K562 (cell line): ENCODE measurements around the gene SKAP1. TPM values are rescaled to one million over a fixed set of nuclear protein-coding genes. Genes with fewer than 3 reads are reported as not detected.

ENCODE experiments used
- ERF ChIP-seq: fragments of 450-650 bp; formaldehyde crosslinking; IDR thresholded peaks from 2 replicates; pipeline ENCODE4 v1.4.0; 2020; ENCODE audit warnings: mild to moderate bottlenecking, mixed read lengths
- KDM5B ChIP-seq: fragments of 200-600 bp; sonication (generic); IDR thresholded peaks from 2 replicates; pipeline ENCODE4 v1.6.1; 2012; ENCODE audit warnings: low read depth, mild to moderate bottlenecking, moderate library complexity, low read length, control low read depth, inconsistent platforms; ENCODE audit not compliant: insufficient replicate concordance
- POLR2H ChIP-seq: IDR thresholded peaks from 2 replicates; pipeline ENCODE4 v1.6.1; 2016; ENCODE audit warnings: missing genetic modification characterization, low read depth, mild to moderate bottlenecking, control low read depth, missing compliant biosample characterization, moderate library complexity
- POU5F1 ChIP-seq: fragments of 150-350 bp; IDR thresholded peaks from 2 replicates; pipeline ENCODE4 v1.6.1; 2014; ENCODE audit warnings: borderline replicate concordance, low read length, low read depth, mild to moderate bottlenecking; ENCODE audit not compliant: partially characterized antibody
- RHOXF2B ChIP-seq: fragments of 250-450 bp; sonication (Bioruptor Pico); conservative IDR thresholded peaks from 2 replicates; pipeline ENCODE4 v1.5.1; 2021
- SMARCE1 ChIP-seq: fragments of 450-650 bp; IDR thresholded peaks from 2 replicates; pipeline ENCODE4 v1.7.1; 2016; ENCODE audit warnings: mild to moderate bottlenecking
- SREBF1 ChIP-seq: fragments of 150-350 bp; IDR thresholded peaks from 2 replicates; pipeline ENCODE4 v1.6.1; 2014; ENCODE audit warnings: antibody characterized with exemption, low read depth, low read length, borderline replicate concordance
- SREBF2 ChIP-seq: sonication (generic); formaldehyde crosslinking; IDR thresholded peaks from 2 replicates; pipeline ENCODE4 v1.4.0; 2020; ENCODE audit warnings: mild to moderate bottlenecking, missing genetic modification reagents
- ZBTB49 ChIP-seq: sonication (generic); formaldehyde crosslinking; IDR thresholded peaks from 2 replicates; pipeline ENCODE4 v1.8.0; 2022; ENCODE audit warnings: missing genetic modification reagents, mild to moderate bottlenecking, borderline replicate concordance
- polyA plus RNA-seq, 8 experiments: library from polyadenylated mRNA; depleted of rRNA in 4 of 8; stranded (reverse) in 5 of 8; unstranded in 3 of 8; fragments of >200 nt; fragmentation: Nextera tagmentation in 2 of 8; fragmentation: Illumina TruSeq in 1 of 8; extraction: Ambion mirVana in 2 of 8; extraction: Trizol in 1 of 8; gene quantifications; 2 replicates each; pipeline versions ENCODE4 v1.2.1 to v1.2.3, GENCODE V29; 2011 to 2014; ENCODE audit warnings: inconsistent platforms in 1 of 8, missing spikeins in 1 of 8
- total RNA-seq, 7 experiments: library from RNA; depleted of rRNA in 6 of 7; stranded (reverse); fragments of >200 nt in 6 of 7; fragmentation: Illumina TruSeq in 2 of 7; extraction: Trizol in 2 of 7; gene quantifications; 2 replicates each; pipeline versions ENCODE4 v1.2.1 to v1.2.3, GENCODE V29; 2011 to 2021; ENCODE audit warnings: low replicate concordance in 1 of 7
- TF ChIP-seq, protein P1 (sequence below): fragments of 250-450 bp; sonication (Bioruptor Pico); IDR thresholded peaks from 2 replicates; pipeline ENCODE4 v1.4.0; 2020; ENCODE audit warnings: mild to moderate bottlenecking
- TF ChIP-seq, protein P2 (sequence below): fragments of 450-650 bp; IDR thresholded peaks from 2 replicates; pipeline ENCODE4 v1.6.1; 2018; ENCODE audit warnings: mild to moderate bottlenecking, low read depth; ENCODE audit not compliant: partially characterized antibody

Gene SKAP1
- total and polyA plus RNA-seq, 9 of the 15 experiments (the other 6 are each of a cell fraction or from before 2014, with no cell fraction given), result 0.06 to 0.80 (median 0.10) TPM; not detected in 4

DNA sequence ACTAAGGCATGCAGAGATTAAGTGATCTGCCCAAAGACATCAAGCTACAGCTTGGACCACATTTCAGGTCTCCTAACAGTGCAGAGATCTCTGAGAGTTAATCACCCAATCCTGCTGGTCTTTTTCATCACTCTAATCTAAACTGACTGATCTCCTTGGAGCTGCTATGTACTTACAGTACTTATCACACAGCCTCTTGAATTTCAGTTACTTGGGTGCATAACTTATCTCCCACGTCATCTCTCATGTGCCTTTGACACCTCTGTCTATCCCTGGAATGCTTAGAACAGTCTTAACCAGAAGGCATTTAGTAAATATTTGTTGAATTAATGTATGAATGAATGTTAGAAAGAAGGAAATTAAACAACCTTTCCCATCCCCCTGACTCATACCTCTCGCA lies 183.4 kb downstream of the SKAP1 start (continued):
- TF ChIP-seq, protein P1, sequence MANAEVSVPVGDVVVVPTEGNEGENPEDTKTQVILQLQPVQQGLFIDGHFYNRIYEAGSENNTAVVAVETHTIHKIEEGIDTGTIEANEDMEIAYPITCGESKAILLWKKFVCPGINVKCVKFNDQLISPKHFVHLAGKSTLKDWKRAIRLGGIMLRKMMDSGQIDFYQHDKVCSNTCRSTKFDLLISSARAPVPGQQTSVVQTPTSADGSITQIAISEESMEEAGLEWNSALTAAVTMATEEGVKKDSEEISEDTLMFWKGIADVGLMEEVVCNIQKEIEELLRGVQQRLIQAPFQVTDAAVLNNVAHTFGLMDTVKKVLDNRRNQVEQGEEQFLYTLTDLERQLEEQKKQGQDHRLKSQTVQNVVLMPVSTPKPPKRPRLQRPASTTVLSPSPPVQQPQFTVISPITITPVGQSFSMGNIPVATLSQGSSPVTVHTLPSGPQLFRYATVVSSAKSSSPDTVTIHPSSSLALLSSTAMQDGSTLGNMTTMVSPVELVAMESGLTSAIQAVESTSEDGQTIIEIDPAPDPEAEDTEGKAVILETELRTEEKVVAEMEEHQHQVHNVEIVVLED (CRISPR knock-in tag), result no peak
- TF ChIP-seq SREBF1 (no peak), SMARCE1 (no peak), POLR2H (tag) (no peak), POU5F1 (no peak), ZBTB49 (CRISPR knock-in tag) (no peak), RHOXF2B (no peak), ERF (CRISPR knock-in tag) (no peak), SREBF2 (CRISPR knock-in tag) (no peak), KDM5B (no peak)
- TF ChIP-seq, protein P2, sequence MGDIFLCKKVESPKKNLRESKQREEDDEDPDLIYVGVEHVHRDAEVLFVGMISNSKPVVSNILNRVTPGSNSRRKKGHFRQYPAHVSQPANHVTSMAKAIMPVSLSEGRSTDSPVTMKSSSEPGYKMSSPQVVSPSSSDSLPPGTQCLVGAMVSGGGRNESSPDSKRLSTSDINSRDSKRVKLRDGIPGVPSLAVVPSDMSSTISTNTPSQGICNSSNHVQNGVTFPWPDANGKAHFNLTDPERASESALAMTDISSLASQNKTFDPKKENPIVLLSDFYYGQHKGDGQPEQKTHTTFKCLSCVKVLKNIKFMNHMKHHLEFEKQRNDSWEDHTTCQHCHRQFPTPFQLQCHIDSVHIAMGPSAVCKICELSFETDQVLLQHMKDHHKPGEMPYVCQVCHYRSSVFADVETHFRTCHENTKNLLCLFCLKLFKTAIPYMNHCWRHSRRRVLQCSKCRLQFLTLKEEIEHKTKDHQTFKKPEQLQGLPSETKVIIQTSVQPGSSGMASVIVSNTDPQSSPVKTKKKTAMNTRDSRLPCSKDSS, result no peak
